GM19239 (cell line): Measurements from ENCODE around the gene SHANK3.

Experiments
- DNase-seq: peaks from one replicate; pipeline ENCODE4 v3.0.0; 2011; ENCODE audit warnings: low spot score; ENCODE audit not compliant: insufficient read length
- FAIRE-seq: peaks from 2 replicates; lab custom pipeline; 2011; peaks lifted over from hg19 to GRCh38; lab: Jason Lieb, UNC

The SHANK3 gene

DNA sequence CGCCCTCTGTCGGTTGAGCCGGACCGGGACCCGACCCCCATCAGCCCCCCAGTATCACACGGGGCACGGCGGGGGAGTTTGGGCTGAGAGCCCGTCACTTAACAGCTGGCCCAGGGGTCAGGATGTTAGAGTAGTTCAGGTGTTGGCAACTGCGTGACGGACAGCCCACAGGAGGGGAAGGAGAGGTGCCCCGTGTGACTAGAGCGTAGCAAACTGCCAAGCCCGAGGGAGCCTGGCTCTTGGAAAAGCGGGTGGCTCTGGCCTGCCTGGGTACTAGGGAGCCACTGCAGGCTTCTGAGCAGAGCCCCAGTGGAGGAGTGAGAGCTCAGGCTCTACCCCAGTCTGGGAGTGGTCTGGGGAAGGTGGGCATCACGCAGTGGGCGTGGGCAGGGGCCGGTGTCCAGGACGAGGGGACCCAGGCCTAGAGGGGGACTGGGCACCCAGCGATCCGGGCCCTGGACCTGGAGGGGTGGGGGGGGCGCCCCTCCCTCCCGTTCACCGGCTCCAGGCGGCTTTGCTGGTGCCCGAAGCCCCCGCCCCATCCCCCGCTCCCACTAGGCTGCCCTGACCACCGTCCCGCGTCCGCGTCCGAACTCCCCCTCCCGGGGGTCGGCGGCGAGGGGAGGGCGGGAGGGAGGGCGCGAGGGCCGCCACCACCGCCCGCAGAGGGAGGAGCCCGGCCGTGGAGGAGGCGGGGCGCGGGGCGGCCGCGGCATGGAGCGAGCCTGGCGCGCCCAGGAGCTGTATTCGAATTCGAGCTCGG is 24.4 kb downstream of the SHANK3 start:
- DNase-seq (no peak), FAIRE-seq (no peak)

DNA sequence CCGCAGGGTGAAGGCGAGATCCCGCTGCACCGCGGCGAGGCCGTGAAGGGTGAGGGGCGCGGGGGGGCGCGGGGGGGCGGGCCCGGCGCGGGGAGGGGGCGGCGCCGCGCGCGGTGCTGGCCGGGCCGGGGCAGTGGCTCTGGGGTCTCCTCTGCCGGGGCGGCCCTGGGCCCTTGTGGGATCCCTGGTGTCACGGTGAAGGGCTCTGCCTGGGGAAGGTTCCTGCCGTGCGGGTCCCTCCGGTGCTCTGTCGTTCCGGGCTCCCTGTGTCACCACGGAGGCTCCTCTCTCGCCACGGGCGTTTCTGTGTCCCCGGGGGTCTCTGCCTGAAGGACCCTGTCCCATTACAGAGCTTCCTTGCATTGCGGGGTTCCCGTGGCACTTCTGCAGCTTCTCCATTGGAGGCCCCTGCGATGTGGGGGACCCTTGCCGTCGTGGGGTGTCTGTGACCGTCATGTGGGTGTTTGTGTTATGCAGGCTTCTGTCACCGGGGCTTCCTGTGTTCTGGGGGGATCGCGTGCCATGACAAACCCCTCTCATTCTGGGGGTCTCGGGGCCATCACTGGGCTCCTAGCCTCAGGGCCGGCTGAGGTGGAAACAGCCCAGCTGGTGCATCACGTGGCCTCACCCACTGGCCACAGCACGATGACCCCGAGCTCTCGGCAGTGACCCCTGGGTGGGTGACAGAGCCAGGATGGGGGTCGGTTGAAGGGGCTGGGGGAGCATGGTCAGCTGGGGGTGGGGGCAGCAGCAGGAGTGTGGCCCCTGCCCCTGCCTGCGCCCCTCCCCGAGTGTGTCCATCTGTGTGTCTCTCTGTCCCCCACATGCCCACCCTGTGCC is 25.3 kb downstream of the SHANK3 start:
- FAIRE-seq (no peak), DNase-seq (no peak)

DNA sequence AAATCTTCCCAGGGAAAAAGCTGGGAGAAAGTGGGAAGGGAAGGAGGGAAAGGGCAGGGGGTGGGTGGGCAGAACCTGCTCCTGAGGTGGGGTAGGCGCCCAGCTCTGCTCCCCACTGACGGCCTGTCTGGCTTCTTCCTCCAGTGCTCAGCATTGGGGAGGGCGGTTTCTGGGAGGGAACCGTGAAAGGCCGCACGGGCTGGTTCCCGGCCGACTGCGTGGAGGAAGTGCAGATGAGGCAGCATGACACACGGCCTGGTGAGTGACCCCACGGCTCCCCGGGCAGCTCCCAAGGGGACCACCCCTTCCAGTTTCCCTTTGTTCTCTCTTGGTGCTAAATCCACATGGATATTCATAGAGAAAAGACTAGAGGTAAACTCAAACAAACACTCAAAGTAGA is 25.9 kb downstream of the SHANK3 start:
- no peak for FAIRE-seq

GRCh38 chr22:50699001-50699755 is 26.6 kb downstream of the SHANK3 start:
- DNase-seq (no peak), FAIRE-seq (no peak)

More for the DNA sequence above, 25.9 kb downstream of the SHANK3 start:
- no peak for DNase-seq

- DNase-seq, result no peak
- no peak for FAIRE-seq
Measured at GRCh38 chr22:50699756-50700386, 27.2 kb downstream of the SHANK3 start.

GRCh38 chr22:50700387-50701075 is 27.9 kb downstream of the SHANK3 start:
- DNase-seq (no peak), FAIRE-seq (no peak)

GRCh38 chr22:50701076-50701419 is 28.4 kb downstream of the SHANK3 start:
- FAIRE-seq (no peak), DNase-seq (no peak)

DNA sequence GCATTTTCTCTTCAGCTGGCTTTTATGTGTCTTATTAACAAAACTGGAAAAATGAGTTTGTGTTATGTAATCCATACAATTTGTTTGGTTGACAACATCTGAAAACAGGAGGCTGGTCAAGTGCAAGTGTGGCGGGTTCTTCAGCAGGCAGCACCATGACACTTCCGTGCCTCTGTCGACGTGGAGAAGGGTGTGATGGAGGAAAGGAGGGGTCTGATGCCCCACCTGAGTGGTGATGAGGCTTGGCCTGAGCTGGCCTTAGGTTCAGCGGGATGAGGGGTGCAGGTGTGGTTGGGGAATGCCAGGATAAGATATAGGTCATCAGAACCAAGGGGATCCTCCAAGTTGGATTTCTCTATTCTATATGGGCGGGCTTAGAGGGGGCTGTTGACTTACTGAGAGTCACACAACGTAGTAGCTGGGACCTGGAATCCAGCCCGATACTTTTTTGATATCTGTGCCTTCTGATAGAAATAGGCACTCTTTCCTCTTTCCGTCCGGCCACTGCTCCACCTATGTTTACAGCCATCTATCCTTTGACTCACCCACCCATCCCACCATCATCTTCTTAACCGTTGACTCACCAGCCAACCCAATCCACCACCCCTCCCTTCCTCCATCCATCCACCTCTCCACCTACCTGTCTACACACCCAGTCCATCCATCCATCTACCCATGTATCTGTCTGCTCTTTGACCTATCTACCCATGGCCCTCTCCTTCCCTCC is 29.0 kb downstream of the SHANK3 start:
- DNase-seq, result no peak
- FAIRE-seq, result no peak

DNA sequence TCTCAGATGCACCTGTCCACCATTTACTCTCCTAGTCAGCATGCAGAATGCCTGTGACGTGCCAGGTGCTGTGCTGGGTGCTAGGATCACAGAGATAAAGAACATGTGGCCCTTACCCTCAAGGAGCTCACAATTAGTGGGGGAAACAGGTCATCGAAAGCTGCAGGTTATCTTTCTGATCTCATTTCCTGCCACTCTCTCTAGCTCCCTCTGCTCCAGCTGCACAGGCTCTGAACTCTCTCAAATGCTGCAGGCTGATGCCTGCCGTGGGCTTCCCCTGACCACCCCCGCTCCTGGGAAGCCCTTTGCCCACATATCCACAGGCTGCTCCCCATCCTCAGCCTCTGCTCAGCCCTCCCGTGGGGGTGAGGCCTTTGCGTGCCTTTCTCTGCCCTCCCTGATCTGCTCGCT is 29.6 kb downstream of the SHANK3 start:
- FAIRE-seq (no peak), DNase-seq (no peak)

- DNase-seq (no peak), FAIRE-seq (no peak)
Measured at GRCh38 chr22:50702821-50703725, 30.4 kb downstream of the SHANK3 start.

GRCh38 chr22:50703726-50704509 is 31.3 kb downstream of the SHANK3 start:
- no peak for FAIRE-seq
- DNase-seq, result no peak

DNA sequence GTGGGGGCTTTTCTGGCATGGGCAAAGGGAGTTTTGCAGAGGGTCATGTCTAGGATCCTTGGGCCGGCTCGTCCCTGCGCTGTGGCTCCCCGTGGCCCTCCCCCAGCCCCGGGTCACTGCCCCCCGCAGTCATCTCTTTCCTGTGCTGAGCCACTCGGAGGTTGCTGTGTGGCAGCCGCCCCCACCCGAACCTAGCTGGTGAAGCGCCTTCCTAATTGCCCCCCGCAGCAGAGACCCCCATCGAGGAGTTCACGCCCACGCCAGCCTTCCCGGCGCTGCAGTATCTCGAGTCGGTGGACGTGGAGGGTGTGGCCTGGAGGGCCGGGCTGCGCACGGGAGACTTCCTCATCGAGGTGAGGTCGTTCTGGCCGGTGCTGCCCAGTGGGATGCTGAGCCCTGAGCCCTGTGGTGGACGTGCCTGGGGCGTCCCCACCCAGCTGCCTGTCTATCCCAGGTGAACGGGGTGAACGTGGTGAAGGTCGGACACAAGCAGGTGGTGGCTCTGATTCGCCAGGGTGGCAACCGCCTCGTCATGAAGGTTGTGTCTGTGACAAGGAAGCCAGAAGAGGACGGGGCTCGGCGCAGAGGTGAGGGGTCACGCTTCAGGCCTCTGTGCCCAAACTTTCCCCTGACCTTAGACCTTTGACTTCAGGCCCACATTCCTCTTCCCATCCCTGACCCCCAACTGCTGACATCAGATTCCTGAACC is 32.0 kb downstream of the SHANK3 start:
- no peak for FAIRE-seq
- no peak for DNase-seq

- DNase-seq (no peak), FAIRE-seq (no peak)
Measured at GRCh38 chr22:50705219-50705691, 32.6 kb downstream of the SHANK3 start.

DNA sequence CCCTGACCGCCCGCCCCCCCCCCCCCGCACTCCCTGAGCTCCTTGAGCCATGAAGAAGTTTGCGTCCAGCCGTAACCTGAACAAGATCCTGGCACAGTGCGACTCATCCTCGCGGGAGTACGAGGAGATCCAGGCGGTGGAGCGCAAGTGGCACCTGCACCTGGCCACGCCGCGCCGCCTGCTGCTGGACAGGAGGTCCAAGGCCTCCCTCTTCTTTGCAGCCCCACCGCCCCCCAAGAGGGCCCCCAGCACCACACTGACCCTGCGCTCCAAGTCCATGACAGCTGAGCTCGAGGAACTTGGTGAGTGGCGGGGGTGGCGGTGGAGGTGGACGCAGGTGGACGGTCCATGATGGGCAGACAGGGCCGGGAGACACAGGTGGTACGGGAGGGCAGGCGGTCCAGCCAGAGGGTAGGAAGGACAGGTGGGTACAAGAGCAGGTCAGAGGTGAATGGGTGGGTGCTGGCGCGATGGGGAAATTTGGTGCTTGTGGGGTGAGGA is 33.3 kb downstream of the SHANK3 start:
- FAIRE-seq, result no peak

GRCh38 chr22:50706481-50707125 is 34.0 kb downstream of the SHANK3 start:
- DNase-seq (no peak), FAIRE-seq (no peak)

More for the DNA sequence above, 33.3 kb downstream of the SHANK3 start:
- no peak for DNase-seq

- no peak for DNase-seq
- no peak for FAIRE-seq
Measured at GRCh38 chr22:50708474-50708873, 35.9 kb downstream of the SHANK3 start.
